A673 (cell line): Measurements from ENCODE around the gene SMIM38. TPM values are rescaled to one million over a fixed set of nuclear protein-coding genes. Genes with fewer than 3 reads are reported as not detected.

Experiments
- BruUV-seq: library from RNA; stranded (reverse); fragments of 400-500 nt; replicated peaks from 2 replicates; lab custom pipeline; 2021; lab: Mats Ljungman, UMichigan
- CTCF ChIA-PET: fragments of 300-600 bp; sonication (Branson Sonifier 250); formaldehyde crosslinking; loops from one replicate; lab custom pipeline; 2022; ENCODE audit warnings: antibody characterized with exemption; lab: Charles Lee
- POLR2A ChIA-PET: fragments of 300-600 bp; sonication (Branson Sonifier 250); formaldehyde crosslinking; loops from one replicate; lab custom pipeline; 2022; ENCODE audit warnings: antibody characterized with exemption; ENCODE audit not compliant: low non-redundant PET; lab: Charles Lee
- DNase-seq: peaks from one replicate; pipeline ENCODE4 v3.0.0-alpha.2; 2015; ENCODE audit warnings: low spot score
- H3K27ac ChIP-seq: fragments of 200-600 bp; sonication (generic); 2 replicates; pipeline ENCODE4 v1.5.1; 2016; ENCODE audit warnings: mixed run types, low read depth, mild to moderate bottlenecking, mixed read lengths, antibody characterized with exemption, low read length; ENCODE audit not compliant: poor library complexity, severe bottlenecking
- H3K27me3 ChIP-seq: fragments of 200-600 bp; sonication (generic); replicated peaks from 2 replicates; pipeline ENCODE4 v1.6.1; 2017; ENCODE audit warnings: mixed run types, low read depth, mild to moderate bottlenecking, mixed read lengths, antibody characterized with exemption, low read length; ENCODE audit not compliant: insufficient read depth, poor library complexity
- H3K36me3 ChIP-seq: fragments of 200-600 bp; sonication (generic); 2 replicates; pipeline ENCODE4 v1.6.1; 2016; ENCODE audit warnings: mixed run types, mild to moderate bottlenecking, mixed read lengths, antibody characterized with exemption, low read length; ENCODE audit not compliant: insufficient read depth, poor library complexity, severe bottlenecking
- H3K4me1 ChIP-seq: fragments of 200-600 bp; sonication (generic); 2 replicates; pipeline ENCODE4 v1.6.1; 2017; ENCODE audit warnings: mixed run types, mild to moderate bottlenecking, mixed read lengths, antibody characterized with exemption, low read length; ENCODE audit not compliant: insufficient read depth, poor library complexity, severe bottlenecking
- H3K4me3 ChIP-seq: fragments of 200-600 bp; sonication (generic); 2 replicates; pipeline ENCODE4 v1.5.1; 2016; ENCODE audit warnings: low read depth, mixed run types, mild to moderate bottlenecking, mixed read lengths, low read length; ENCODE audit not compliant: poor library complexity, severe bottlenecking
- H3K9me3 ChIP-seq: fragments of 200-600 bp; sonication (generic); 2 replicates; pipeline ENCODE4 v1.6.1; 2016; ENCODE audit warnings: mixed run types, low read depth, mild to moderate bottlenecking, mixed read lengths, antibody characterized with exemption, low read length; ENCODE audit not compliant: poor library complexity, severe bottlenecking
- CTCF ChIP-seq: fragments of 300-800, 200-600 bp; sonication (generic); conservative IDR thresholded peaks from 2 replicates; pipeline ENCODE4 v1.5.1; 2017; ENCODE audit warnings: low read depth, mild to moderate bottlenecking, antibody characterized with exemption, low read length, moderate library complexity, mixed read lengths
- EZH2 ChIP-seq: fragments of 200-600 bp; sonication (generic); IDR thresholded peaks from 2 replicates; pipeline ENCODE4 v1.6.1; 2017; ENCODE audit warnings: borderline replicate concordance, low read depth, mild to moderate bottlenecking, mixed read lengths, antibody characterized with exemption, low read length; ENCODE audit not compliant: poor library complexity, severe bottlenecking
- intact Hi-C: fragments of 100-400 bp; cut with micrococcal nuclease; formaldehyde crosslinking; loops from one replicate; pipeline ENCODE4 v1.10.0; 2022; ENCODE audit not compliant: unreplicated experiment
- total RNA-seq: library from RNA; stranded (reverse); gene quantifications from 2 replicates; pipeline ENCODE4 v1.2.3, GENCODE V29; 2021

SMIM38 gene
- total RNA-seq, 1 experiment from 2014 or later = 0.88 TPM

DNA sequence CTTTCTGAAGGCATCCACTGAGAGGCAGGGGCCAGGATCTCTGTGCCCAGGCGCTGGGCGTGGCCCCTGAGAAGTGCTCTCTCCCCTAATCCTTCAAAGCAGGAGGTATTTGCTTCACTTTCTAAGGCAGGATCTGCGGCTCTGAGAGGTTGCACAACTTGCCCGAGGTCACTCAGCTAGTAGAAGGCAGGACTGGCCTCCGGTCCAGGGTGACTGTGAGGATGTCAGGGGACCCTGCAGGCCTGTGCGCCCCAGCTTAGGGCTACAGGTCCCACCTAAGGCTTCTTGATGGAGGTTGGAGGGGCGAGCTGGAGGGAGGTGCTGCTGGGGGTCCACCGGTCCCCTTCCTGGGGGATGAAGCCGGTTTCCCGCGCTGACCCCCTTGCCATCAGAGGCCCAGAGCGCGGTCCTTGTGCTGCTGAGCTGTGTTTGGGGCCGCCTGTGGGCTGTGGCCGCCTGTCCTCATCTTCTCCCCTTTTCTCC is 979 bp downstream of the SMIM38 start:
- POLR2A ChIA-PET = no interaction called here
- TF ChIP-seq CTCF (no peak), EZH2 (no peak)
- BruUV-seq = no TSS peak
- Histone ChIP-seq H3K4me1 (peaks cover 20% of the 10 kb centered on the region), H3K27ac (peak overlapping the region; percentile 62), H3K9me3 (no peaks in the 10 kb centered on the region), H3K36me3 (no peaks in the 10 kb centered on the region), H3K27me3 (no peaks in the 10 kb centered on the region), H3K4me3 (no peak overlapping the region)
- CTCF ChIA-PET = interaction anchor here (0.9 to 1.2 kb wide), 2 partner anchors 25 to 217 kb away, joined by 3 read pairs; no protein-coding TSS in a partner anchor
- DNase-seq = no peak
- intact Hi-C loops = no loop called here

- intact Hi-C loops = no loop called here
- Histone ChIP-seq H3K4me3 (no peak overlapping the region), H3K27me3 (no peaks in the 10 kb centered on the region), H3K36me3 (no peaks in the 10 kb centered on the region), H3K27ac (peak overlapping the region; percentile 62), H3K9me3 (no peaks in the 10 kb centered on the region), H3K4me1 (peaks cover 20% of the 10 kb centered on the region)
- TF ChIP-seq CTCF = no peak
- no peak for TF ChIP-seq EZH2
- BruUV-seq = no TSS peak
- CTCF ChIA-PET = interaction anchor here (0.9 to 1.2 kb wide), 2 partner anchors 25 to 218 kb away, joined by 3 read pairs; no protein-coding TSS in a partner anchor
- POLR2A ChIA-PET = no interaction called here
- peak; percentile 79 for DNase-seq
Observed at GRCh38 chr11:69157156-69157821, 1.6 kb downstream of the SMIM38 start.

DNA sequence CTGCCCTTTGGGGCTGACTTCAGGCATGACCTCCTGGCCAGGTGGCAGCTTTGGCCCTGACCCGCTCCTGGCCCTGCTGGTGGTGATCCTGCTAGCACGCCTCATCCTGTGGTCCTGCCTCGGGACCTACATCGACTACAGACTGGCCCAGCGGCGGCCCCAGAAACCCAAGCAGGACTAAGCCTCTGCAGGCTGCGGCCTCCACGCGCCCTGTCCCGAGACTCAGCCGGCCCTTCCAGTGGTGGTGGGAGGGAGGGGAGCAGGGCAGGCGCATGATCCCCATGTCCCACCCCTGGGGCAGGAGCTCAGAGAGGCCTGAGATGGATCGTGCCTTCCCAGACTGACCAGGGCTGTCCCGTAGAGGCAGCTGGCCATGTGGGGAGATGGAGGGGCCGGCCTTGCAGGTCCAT is 2.1 kb downstream of the SMIM38 start:
- no peak for DNase-seq
- peaks cover 20% of the 10 kb centered on the region for H3K4me1 ChIP-seq
- CTCF ChIA-PET = interaction anchor here (0.9 kb wide), 1 partner anchor 218 kb away, joined by 3 read pairs; no protein-coding TSS in a partner anchor
- intact Hi-C loops = no loop called here
- no peaks in the 10 kb centered on the region for H3K36me3 ChIP-seq
- POLR2A ChIA-PET = no interaction called here
- H3K4me3 ChIP-seq = no peak overlapping the region
- TF ChIP-seq EZH2 (no peak), CTCF (no peak)
- BruUV-seq = no TSS peak
- H3K27me3 ChIP-seq = no peaks in the 10 kb centered on the region
- no peaks in the 10 kb centered on the region for H3K9me3 ChIP-seq
- peak overlapping the region; percentile 62 for H3K27ac ChIP-seq
